HL-60 (cell line): ENCODE data around the gene LYPD1.

Source experiments
- GABPA ChIP-seq: IDR thresholded peaks from 2 replicates; pipeline ENCODE4 v1.6.1; 2012; ENCODE audit warnings: low read depth
- POLR2AphosphoS5 ChIP-seq: IDR thresholded peaks from 2 replicates; pipeline ENCODE4 v1.6.1; 2012; ENCODE audit warnings: low read depth
- REST ChIP-seq: IDR thresholded peaks from 2 replicates; pipeline ENCODE4 v1.6.1; 2012; ENCODE audit warnings: low read depth; ENCODE audit not compliant: insufficient replicate concordance
- SPI1 ChIP-seq: IDR thresholded peaks from 2 replicates; pipeline ENCODE4 v1.6.1; 2012; ENCODE audit warnings: low read depth, mild to moderate bottlenecking, borderline replicate concordance
- TF ChIP-seq, protein P1 (sequence below): IDR thresholded peaks from one replicate; pipeline ENCODE4 v1.5.1; 2011; ENCODE audit warnings: low read length, control low read depth, inconsistent platforms; ENCODE audit not compliant: insufficient read depth

DNA sequence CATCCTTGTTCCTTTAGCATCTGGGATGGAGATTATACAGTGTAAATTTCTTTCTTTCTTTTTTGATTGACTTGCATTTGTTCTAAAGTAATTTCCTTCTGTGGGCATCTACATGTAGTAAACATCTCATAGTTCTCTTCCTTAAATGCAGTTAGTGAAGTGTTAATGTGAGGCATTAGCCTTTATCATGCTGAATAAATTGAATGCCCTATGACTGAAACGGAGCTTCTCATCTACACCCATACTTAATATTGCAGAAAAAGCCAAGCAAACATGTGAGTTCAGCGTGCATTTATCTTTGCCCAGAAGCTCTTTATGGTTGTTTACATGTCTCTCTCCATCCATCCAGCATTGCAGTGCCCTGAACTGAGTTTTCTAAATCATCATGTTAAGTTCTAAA, 58.3 kb downstream of the LYPD1 start:
- TF ChIP-seq, protein P1, sequence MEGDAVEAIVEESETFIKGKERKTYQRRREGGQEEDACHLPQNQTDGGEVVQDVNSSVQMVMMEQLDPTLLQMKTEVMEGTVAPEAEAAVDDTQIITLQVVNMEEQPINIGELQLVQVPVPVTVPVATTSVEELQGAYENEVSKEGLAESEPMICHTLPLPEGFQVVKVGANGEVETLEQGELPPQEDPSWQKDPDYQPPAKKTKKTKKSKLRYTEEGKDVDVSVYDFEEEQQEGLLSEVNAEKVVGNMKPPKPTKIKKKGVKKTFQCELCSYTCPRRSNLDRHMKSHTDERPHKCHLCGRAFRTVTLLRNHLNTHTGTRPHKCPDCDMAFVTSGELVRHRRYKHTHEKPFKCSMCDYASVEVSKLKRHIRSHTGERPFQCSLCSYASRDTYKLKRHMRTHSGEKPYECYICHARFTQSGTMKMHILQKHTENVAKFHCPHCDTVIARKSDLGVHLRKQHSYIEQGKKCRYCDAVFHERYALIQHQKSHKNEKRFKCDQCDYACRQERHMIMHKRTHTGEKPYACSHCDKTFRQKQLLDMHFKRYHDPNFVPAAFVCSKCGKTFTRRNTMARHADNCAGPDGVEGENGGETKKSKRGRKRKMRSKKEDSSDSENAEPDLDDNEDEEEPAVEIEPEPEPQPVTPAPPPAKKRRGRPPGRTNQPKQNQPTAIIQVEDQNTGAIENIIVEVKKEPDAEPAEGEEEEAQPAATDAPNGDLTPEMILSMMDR, result no peak
- TF ChIP-seq REST (no peak), GABPA (no peak), SPI1 (no peak), POLR2AphosphoS5 (no peak)
